CD4-positive, alpha-beta T cell treated with Interleukin-17A for 4 hours (primary cell): ENCODE results near the gene DDX20.

Source experiments
- DNase-seq: peaks from one replicate; pipeline ENCODE4 v3.0.0-alpha.2; 2020; ENCODE audit warnings: mixed read lengths

DDX20 gene

DNA sequence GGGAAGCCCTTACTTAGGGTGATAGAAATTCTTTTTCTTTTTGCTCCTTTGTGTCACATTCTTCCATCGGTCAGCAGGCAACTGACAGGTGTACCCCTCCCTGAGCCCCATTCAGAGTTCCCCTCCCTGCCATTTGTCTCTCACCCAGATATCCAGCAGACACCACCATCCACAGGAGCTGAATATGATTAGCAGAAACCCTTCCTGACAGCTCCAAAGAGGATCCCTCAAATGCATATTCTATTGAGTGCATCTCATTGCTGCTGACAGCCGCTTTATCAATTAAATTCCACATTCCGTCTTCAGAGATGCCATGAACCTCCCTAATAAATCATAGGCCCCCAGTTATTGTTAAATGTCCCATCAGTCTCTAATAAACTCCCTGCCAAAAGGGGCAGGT is 6.1 kb upstream of the DDX20 start:
- no peak for DNase-seq

DNA sequence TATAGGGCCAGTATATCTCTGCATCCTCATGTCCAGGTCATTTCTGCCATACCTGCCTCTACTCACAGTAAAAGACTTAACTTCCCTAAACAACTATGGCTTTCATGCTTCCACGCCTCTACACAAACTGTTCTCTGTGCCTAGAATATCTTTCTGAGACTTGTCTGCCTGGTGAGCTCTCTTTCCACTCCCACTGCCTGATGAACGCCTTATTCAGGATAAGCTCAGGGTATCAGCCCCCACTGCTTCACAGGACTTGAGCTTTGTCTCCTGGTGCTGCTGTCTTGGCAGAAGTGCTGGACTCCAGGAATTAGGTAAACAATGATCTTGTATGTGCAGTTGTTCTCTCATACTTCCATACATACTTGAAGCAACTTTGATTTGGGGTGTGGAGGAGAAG is 4.8 kb upstream of the DDX20 start:
- no peak for DNase-seq

DNA sequence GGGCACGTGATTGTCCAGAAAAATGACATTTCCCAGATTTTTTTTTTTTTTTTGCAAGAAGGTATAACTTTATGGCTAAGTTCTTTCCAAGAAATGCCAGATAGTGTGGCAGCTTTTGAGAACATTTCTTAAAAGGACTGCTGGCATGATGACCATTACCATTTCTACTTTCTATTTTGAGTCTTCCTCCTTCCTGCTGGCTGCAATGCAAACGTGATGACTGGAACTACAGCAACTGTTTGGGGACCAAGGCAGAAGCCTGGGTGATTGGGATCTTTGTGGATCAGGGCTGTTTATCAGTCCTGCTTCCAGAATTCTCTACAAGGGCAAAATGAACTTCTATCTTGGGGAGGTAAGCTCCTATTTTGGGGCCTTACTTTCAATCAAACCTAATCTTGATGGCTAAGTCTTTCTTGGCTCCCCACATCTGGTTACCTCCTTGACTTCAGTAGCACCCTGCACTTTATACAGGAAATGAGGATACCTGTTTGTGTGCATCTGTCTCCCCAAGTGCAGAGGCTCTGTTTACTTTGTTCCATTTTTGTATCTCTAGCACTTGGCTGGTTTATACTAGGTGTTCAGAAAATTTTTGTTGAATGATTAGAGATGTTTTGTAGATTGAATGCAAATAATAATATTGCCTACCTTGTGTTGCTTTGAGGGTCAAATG is 3.7 kb upstream of the DDX20 start:
- no peak for DNase-seq

DNA sequence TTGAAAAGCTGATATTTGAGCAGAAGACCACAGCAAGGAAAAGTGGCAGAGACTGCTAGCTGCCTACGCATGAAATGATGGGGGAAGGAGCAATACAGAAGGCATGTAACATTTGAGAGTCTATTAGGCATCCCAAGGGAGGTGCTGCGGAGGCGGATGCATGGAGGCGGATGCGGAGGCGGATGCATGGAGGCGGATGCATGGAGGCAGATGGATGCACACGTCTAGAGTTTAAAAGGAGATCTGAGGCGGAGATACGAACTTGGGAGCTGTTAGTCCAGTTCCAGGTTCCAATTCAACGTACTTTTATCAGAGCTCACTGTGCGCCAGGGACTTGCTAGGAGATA is 744 bp upstream of the DDX20 start:
- peak; percentile 50 for DNase-seq

DNA sequence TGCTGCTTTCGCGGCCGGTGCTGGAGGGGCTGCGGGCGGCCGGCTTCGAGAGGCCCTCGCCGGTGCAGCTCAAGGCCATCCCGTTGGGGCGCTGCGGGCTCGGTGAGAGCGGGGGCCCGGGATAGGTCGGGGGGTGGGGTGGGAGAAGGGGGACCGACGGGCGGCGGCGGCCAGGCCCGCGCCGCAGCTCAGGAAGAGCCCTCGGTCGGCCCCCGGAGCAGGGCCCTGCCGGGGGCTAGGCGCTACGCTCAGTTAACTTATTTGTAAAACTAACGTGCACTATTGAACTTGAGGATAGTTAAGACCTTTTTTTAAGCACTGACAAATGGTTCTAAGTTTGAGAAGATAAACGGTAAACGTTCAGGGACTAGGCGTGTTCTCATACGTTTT is 418 bp downstream of the DDX20 start:
- no peak for DNase-seq

DNA sequence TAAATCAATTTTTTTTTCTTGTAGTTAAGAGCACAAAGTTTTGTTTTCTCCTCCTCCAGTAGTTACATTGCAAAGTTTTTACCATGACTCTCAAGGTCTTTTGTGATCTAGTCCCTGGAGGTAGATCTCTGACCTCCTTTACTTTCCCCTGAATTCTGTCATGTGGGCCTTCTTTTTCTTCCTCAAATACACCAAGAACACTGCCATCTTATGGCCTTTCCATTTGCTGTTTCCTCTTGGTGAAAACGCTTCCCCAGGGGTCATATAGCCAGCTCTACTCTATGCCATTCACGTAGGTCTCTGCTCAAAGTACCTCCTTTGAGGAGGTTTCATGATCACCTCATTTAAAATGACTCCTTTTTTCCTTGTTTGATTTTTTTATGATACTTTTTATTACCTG is 2.7 kb downstream of the DDX20 start:
- no peak for DNase-seq

DNA sequence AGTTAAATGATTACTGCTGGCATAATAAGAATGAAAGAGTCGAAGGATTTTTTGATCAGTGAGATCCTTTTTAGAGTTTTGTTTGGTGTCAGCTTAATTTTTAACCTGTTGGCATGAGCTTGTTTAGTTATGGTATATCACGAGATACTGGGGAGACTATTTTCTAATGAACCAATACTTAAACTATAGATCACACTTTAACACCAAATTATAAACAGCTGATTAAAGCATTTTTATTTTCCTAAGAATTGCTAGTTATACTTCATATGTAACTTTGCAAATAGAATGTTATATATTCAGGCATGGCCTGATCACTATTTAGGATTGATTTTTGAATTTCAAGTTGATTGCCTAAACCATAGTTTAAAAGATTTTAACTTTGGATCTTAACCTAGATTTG is 6.0 kb downstream of the DDX20 start:
- DNase-seq = no peak

DNA sequence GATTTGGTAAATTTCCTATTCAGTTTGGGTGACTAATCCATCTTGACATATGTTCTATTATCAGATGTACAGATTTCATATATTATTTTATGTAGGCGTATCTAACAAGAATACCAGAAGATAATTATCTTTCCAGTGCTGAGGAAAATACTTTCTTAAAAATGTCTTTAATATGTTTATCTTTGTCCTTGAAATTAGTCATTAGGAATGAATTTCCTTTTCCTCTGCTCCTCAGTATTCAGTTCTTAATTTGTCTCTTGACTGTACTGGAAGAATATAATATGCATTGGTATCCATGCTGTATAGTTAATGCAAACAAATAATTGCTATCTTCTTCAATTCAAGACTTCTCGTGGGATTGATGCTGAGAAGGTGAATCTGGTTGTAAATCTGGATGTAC is 6.6 kb downstream of the DDX20 start:
- DNase-seq = no peak

DNA sequence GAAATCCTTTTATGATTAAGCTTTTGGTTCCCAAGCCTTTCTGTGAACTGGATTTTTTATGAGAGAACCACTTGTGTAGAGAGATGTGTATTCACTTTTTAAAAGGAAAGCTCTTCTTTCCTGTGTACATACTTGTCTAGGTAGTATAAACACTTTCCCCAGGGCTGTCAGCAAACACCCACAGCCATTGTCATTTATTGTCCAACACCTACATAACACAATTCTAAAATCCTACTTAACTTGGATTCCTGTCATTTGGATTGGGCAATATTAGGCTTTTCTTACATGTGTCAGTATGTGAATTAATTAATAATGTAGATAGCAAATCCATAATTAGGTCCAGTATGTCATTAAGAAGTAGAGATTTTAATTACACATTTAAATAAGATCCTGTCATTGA is 12.3 kb downstream of the DDX20 start:
- no peak for DNase-seq

DNA sequence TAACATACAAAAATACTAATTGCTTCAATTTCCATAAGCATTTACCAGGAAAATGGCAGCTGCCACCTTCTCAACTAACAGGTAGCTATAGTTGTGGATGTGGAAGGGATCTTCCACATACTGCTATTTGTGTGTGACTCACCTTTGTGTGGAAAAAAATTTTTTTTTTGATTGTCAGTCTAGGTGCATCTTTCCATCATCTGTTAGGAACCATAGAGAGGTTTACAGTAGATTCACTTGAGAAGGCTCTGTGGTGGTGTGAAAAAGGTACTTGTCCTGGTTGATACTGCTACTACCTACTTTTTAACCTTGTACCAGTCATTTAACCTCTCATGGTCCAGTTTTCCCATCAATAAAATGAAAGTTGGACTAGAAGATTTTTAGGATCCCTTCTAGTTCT is 12.9 kb downstream of the DDX20 start:
- DNase-seq = no peak

DNA sequence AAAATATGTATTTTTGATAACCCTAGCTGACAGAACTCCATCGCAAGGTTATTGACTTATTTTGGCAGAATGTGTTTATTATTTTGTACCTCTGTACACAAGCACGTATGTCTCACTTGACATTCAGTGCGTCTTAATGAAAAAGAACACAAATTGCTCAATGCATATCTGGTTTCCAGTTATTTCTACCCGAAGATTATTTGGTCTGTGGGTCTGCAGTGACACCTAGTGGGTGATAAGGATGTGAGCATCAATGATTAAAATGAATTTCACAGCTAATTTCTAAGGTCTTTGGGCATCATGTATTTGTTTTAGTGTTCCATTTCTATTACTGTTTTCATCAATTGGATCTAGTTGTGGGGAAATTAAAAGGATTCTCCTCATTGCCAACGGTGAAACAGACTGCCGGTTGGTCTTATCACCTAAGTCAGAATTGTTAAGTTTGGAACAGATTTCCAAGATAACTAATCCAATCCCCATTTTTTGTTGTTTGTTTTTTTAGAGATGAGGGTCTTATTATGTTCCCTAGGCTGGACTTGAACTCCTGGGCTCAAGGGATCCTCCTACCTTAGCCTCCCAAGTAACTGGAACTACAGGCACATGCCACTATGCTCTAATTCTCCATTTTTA is 13.9 kb downstream of the DDX20 start:
- peak; percentile 69 for DNase-seq

DNA sequence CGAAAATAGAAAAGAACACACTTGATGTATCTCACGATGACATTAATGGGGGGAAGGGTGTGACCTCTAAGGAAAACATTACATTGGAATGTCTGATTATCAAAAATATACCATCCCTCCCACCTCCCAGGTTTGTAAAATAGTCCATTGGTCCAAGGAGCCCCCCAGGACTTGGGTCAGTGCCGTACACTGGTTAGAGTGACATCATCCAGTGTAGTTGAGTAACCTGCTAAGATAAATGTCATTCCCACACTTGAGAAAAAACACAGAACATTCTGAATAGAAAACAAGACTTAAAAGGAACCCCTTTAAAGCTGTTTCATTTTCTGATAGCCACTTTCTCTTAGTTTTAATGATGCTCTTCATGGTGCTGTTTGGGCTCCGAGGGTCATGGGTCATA is 15.2 kb downstream of the DDX20 start:
- no peak for DNase-seq

DNA sequence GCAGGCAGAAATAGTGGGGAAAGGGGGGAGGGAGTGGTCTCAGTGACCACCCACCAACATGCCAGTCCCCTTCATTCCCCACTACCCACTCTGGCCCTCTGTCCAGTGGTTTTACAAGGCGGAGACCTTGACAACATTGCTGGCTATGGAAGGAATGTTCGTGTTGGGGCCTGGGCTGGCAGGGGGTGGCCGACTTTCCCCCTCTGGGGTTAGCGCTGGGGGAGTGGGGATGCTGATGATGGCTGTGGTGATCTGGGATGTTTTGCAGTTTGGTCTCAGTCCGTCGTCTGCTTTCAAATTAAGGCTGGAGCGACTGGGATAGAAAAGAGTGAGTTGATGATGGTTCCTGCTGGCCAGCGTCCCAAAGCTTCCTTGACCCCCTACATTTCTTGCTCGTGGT is 20.3 kb downstream of the DDX20 start:
- no peak for DNase-seq

DNA sequence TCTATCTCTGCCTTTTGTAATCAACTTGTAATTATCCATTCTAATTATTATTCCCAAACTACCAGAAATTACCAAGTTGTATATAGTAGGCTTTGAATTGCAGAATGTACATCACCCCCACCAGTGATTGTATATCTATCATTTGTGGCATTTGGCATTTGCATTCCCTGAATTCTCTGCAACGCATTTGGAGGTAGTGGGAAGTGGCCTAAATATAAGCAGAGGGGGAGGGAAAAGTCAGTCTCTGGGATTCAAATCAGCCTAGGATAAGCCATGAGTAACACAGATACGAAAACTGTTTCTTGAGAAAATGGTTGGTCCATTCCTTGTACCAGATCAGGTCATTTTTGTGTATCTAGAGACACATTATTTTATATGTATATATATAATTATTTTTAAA is 20.7 kb downstream of the DDX20 start:
- no peak for DNase-seq

DNA sequence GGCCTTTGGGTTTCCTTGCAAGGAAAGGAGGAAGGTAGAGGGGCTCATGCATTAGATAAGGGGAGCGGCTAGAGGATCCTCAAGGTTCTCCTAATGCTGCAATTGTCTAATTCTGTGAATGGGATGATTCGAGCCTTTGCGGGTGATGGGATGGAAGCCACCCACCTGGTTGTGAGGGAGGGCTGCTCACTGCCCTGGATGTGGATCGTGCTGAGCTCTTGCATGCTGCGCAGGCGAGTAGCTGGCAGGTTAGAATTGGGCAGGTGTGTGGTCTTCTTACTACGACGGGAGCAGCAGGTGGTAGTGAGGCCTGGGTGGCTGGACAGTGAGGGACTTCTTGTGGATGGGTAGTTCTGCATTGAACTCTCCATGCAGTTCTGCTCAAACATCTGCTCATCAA is 21.2 kb downstream of the DDX20 start:
- DNase-seq = no peak

DNA sequence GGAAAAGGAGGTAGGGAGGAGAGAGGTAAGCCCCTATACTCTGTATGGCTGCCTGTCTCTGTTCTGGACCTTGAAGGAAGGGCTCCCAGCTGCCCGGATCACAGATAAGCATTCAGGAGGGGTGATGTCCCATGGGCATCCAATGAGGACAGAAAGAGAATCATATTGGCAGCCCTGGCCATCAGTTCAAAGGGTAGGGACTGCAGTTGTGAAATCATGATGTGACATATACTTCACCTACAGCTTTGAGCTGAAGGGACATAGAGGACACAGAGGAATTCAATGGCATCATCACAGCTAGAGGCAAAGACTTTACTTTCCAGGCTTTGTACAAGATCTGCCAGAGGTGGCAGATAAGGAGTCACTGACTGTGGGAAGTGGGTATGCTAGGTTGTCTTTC is 21.6 kb downstream of the DDX20 start:
- DNase-seq = no peak

DNA sequence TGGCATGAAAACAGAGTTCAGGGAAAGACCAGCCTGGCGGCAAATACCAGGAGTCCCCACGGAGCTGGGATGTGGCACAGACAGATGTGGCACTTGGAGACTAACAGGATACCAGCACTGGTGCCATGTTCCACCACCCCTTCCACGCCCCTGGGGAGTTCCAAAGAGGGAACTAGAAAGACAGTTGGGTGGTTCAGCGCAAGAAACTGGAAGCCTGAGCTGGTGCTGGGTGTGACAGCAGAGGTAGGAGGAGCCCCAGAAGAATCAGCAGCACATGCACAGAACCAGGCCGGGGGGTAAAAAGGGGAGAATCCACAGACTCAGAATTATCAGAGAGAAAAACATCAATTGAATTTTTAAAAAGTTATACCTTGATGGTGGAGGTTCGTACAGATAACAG is 22.4 kb downstream of the DDX20 start:
- DNase-seq = no peak

DNA sequence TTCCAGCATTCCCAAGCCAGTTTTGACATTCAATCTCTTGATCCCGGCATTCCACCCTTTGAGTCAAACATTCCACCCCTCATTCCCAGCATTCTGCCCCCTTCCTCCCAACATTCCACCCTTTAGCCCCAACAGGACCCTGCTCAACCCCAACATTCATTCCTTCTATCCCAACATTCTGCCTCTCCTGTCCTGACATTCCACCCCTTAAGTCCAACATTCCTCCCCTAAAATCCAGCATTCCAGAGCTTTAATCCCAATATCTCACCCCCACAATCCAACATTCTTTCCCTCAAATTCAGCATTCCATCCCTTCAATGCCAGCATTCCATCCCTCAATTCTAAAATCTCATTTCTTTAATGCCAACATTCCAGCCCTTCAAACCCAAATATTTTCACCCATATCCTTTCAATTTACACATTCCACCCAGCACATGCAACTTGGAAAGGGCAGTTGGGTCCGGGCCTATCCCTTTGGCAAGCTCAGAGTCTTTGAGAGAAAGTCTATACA is 22.9 kb downstream of the DDX20 start:
- no peak for DNase-seq

DNA sequence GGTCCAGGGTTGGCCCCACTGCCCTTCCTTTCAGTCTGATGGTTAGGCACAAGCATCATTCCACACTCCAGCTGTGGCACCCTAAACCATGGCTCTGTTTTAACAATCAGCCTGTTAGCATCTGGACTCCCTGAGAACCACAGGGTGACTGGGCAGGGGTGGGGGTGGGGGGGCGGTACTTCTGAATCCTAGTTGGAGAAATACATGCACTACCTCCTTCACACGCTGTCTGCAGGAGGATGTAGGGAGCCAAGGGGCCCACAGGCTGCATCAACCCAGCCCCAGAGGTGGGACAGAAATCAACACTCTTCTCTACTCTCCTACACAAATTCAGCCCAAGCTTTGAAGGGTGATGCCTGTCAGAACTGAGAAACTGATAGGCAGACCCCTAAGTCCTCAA is 23.8 kb downstream of the DDX20 start:
- DNase-seq = no peak

DNA sequence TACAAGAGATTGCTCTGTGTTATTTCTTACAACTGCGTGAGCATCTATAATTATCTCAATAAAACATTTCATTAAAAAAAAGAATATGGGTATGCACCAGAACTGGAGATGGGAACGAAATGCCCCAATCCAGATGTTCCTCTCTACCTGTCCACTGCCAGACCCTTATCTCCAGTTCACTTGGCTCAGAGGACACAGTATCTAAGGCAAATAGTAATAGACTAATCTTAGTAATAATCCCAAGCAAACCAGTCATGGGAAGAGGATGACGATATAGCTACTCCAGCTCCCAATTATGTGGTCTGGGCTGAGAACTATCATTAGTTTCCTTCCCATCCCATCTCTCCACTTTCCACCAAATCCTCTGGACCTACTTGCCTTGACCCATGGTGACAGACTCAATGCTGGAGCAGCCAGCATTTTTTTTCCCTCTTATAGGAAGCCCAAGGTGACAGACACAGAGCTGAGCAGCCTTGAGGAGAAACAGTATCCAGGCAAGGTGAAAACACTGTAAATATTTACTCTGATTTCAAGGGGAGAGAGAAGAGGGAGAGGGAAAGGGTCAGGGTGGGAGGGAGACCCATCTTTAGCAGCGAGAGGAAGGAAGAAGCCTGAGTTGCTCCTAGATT is 28.7 kb downstream of the DDX20 start:
- no peak for DNase-seq

DNA sequence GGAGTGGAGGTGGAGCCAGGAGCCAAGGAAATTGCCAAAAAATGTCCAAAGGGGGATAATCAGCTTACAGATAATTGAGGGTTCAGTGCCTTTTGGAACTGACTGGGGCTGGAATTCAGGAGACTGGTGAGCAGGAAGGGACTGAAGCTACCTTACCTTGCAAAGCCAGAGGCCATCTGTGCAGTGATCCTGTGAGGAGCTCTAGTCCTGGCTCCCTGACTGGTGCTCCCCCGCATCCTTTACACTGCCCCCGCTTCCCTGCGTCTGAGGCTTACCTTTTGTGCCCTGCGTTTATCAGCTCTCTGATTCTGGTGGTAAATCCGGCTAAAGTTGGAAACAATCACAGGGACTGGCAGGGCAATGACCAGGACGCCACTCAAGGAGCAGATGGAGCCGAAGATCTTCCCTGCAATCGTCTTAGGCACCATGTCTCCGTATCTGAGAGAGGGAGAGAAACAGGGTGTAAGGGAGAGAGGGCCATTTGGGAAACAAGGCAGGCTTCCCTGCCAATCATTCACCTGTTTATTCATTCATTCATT is 31.0 kb downstream of the DDX20 start:
- no peak for DNase-seq

DNA sequence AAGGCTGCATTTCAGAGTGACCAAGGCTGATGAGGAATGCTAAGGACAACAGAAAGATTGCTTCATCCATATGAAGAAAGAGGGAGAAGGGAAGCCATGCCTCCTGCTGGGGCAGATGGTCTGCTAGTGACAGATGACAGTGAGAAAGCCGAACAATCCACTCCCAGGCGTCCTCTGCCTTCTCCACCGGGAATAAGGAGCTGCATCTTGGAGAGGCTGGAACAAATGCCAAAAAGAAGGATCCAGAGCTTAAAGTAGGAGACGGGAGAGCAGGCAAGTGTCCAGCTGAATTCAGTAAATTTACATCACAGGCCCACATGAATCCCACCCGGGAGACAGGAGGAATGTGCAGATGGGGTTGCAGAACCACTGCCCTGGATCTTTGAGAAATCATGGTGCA is 33.4 kb downstream of the DDX20 start:
- no peak for DNase-seq

DNA sequence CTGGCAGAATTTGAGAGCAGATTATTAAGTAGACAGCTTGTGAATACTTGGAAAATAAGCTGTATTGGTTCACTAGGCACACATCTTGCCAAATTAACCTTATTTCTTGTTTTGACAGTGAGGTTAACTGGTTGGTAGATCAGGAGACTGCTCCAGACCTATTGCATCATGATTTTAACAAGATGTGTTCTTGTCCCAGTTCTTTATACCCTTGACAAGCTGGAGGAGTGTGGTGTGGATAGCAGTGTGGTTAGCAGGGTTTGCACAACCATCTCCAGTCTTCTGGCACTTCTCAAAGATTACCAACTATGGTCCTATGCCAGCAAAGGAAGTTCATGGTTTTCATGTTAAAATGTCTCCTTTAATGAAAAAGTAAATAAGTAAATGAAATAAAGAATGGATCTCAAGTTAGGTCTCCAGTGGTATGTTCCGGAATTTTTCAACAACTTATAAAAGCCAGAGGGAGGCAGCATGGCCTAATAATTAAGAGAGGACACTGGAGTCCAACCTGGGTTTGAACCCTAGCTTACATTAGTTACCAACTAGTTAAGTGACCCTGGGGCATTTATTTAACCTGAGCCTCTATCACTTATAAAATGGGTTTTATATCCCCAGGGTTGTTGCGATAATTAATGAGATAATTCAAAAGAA is 34.1 kb downstream of the DDX20 start:
- no peak for DNase-seq

DNA sequence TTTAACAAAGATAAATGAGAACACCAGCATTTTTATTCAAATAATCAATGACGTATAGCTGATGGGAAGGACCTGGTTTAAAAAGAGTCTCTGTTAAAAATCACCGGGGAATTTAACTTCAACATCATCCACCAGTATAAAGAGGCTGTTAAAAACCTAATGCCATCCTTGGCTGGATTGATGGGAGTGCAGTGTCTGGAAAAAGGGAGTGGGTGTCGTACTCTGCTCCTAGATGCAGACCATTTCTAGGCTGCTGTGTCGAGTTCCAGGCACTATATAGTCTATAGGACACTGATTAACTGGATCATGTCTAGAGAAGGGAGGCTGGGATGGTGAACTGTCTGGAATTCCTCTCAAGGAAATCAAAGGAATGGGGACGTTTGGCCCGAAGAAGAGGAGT is 36.1 kb downstream of the DDX20 start:
- DNase-seq = no peak
